HepG2 (cell line): Measurements from ENCODE around the gene ANO3. TPM values are rescaled to one million over a fixed set of nuclear protein-coding genes. Genes with fewer than 3 reads are reported as not detected.

ENCODE experiments used
- ATAC-seq: fragments of 200-7000 bp; cut with Tn5 transposase; 3 replicates; pipeline ENCODE4 v1.9.1; 2020; ENCODE audit warnings: mild to moderate bottlenecking, moderate library complexity
- BruUV-seq: library from RNA; stranded (reverse); fragments of 400-500 nt; replicated peaks from 2 replicates; lab custom pipeline; 2021; lab: Mats Ljungman, UMichigan
- CTCF ChIA-PET: fragments of 300-600 bp; formaldehyde crosslinking; extraction: SDS; loops from one replicate; lab custom pipeline; 2021; ENCODE audit warnings: low total read pairs, inconsistent platforms, low intra/inter-chr PET ratio; lab: Yijun Ruan, JAX
- POLR2A ChIA-PET: fragments of 350-600 bp; sonication (Branson Sonifier 250); formaldehyde crosslinking; loops from one replicate; lab custom pipeline; 2020; ENCODE audit warnings: antibody characterized with exemption, inconsistent platforms; lab: Yijun Ruan, JAX
- DNase-seq: peaks from one replicate; pipeline ENCODE4 v3.0.0-alpha.2; 2015; ENCODE audit warnings: low spot score
- FAIRE-seq: peaks from 3 replicates; lab custom pipeline; 2011; peaks lifted over from hg19 to GRCh38; lab: Jason Lieb, UNC
- H2AFZ ChIP-seq: one replicate; pipeline ENCODE4 v1.6.1; 2011; ENCODE audit warnings: low read length, inconsistent platforms
- H3K27ac ChIP-seq: fragments of 300-600 bp; 3 replicates; pipeline ENCODE4 v1.8.0; 2011; ENCODE audit warnings: mixed run types, mild to moderate bottlenecking, mixed read lengths, low read length, inconsistent platforms; ENCODE audit not compliant: insufficient read depth; ENCODE audit errors: extremely low read length
- H3K27me3 ChIP-seq, 2 experiments: fragments of 200-600 bp in 1 of 2; 2 replicates in 1 of 2; 3 replicates in 1 of 2; pipeline versions ENCODE4 v1.6.0 to v1.8.0; 2011; ENCODE audit warnings: low read length in 2 of 2, mild to moderate bottlenecking in 2 of 2, moderate library complexity in 2 of 2, inconsistent platforms in 1 of 2; ENCODE audit not compliant: insufficient read depth in 2 of 2, control insufficient read depth in 1 of 2
- H3K36me3 ChIP-seq, 2 experiments: fragments of 200-600 bp in 1 of 2; replicated peaks in 1 of 2; 2 replicates in 1 of 2; 3 replicates in 1 of 2; pipeline versions ENCODE4 v1.5.1 to v1.8.0; 2011; ENCODE audit warnings: low read length in 2 of 2, inconsistent platforms in 1 of 2; ENCODE audit not compliant: insufficient read depth in 2 of 2, control insufficient read depth in 1 of 2
- H3K4me1 ChIP-seq: 2 replicates; pipeline ENCODE4 v1.5.1; 2012; ENCODE audit warnings: low read length, inconsistent platforms; ENCODE audit not compliant: insufficient read depth
- H3K4me2 ChIP-seq: 2 replicates; pipeline ENCODE4 v1.6.0; 2011; ENCODE audit warnings: low read depth, low read length, inconsistent platforms
- H3K4me3 ChIP-seq, 3 experiments: fragments of 200-600 bp in 1 of 3; sonication (generic), shearing (Covaris generic) in 1 of 3; replicated peaks in 1 of 3; 2 replicates each; pipeline ENCODE4 v1.5.1; 2011 to 2016; ENCODE audit warnings: low read length in 3 of 3, inconsistent platforms in 2 of 3, low read depth in 2 of 3, mild to moderate bottlenecking in 2 of 3, control low read depth in 1 of 3, mixed read lengths in 1 of 3; ENCODE audit not compliant: insufficient read depth in 1 of 3
- H3K79me2 ChIP-seq: one replicate; pipeline ENCODE4 v1.6.1; 2011; ENCODE audit warnings: low read length, inconsistent platforms; ENCODE audit not compliant: insufficient read depth
- H3K9ac ChIP-seq: 2 replicates; pipeline ENCODE4 v1.6.0; 2011; ENCODE audit warnings: mild to moderate bottlenecking, low read depth, low read length, inconsistent platforms; ENCODE audit not compliant: insufficient read depth
- H3K9me3 ChIP-seq: 2 replicates; pipeline ENCODE4 v1.5.1; 2012; ENCODE audit warnings: mild to moderate bottlenecking, low read length
- H4K20me1 ChIP-seq: 2 replicates; pipeline ENCODE4 v1.6.0; 2011; ENCODE audit warnings: inconsistent platforms, mild to moderate bottlenecking, low read length, moderate library complexity; ENCODE audit not compliant: insufficient read depth
- ARHGAP35 ChIP-seq: sonication (generic); formaldehyde crosslinking; IDR thresholded peaks from 2 replicates; pipeline ENCODE4 v1.9.0; 2022; ENCODE audit warnings: mild to moderate bottlenecking, inconsistent platforms, moderate library complexity, missing genetic modification reagents, borderline replicate concordance
- CEBPB ChIP-seq: IDR thresholded peaks from 2 replicates; pipeline ENCODE4 v1.6.1; 2011; ENCODE audit warnings: low read depth, low read length, improper control_type of control experiment, borderline replicate concordance
- CENPT ChIP-seq: sonication (generic); formaldehyde crosslinking; IDR thresholded peaks from 2 replicates; pipeline ENCODE4 v1.8.0; 2022; ENCODE audit warnings: low read depth, mild to moderate bottlenecking, moderate library complexity, missing genetic modification reagents
- GRHL1 ChIP-seq: sonication (generic); formaldehyde crosslinking; conservative IDR thresholded peaks from 2 replicates; pipeline ENCODE4 v1.8.0; 2022; ENCODE audit warnings: missing genetic modification reagents
- HNRNPLL ChIP-seq: fragments of 200-400 bp; formaldehyde crosslinking; IDR thresholded peaks from 2 replicates; pipeline ENCODE4 v1.6.1; 2017; ENCODE audit warnings: mild to moderate bottlenecking, low read depth, low read length; ENCODE audit not compliant: poor library complexity, severe bottlenecking
- MEIS1 ChIP-seq: sonication (generic); formaldehyde crosslinking; IDR thresholded peaks from 2 replicates; pipeline ENCODE4 v1.9.0; 2021; ENCODE audit warnings: mild to moderate bottlenecking, missing genetic modification reagents, moderate library complexity, borderline replicate concordance
- PTBP1 ChIP-seq: fragments of 200-400 bp; formaldehyde crosslinking; IDR thresholded peaks from 2 replicates; pipeline ENCODE4 v1.6.1; 2018; ENCODE audit warnings: low read length, low read depth; ENCODE audit not compliant: poor library complexity, severe bottlenecking
- SIX4 ChIP-seq: sonication (generic); formaldehyde crosslinking; IDR thresholded peaks from 2 replicates; pipeline ENCODE4 v1.4.0; 2020; ENCODE audit warnings: missing genetic modification reagents
- ZNF446 ChIP-seq: sonication (generic); formaldehyde crosslinking; IDR thresholded peaks from 2 replicates; pipeline ENCODE4 v1.5.0; 2020; ENCODE audit warnings: mild to moderate bottlenecking, missing genetic modification reagents
- ZNF616 ChIP-seq: sonication (generic); formaldehyde crosslinking; IDR thresholded peaks from 2 replicates; pipeline ENCODE4 v1.5.0; 2020; ENCODE audit warnings: low read depth, mild to moderate bottlenecking, missing genetic modification reagents
- ZSCAN29 ChIP-seq: sonication (generic); formaldehyde crosslinking; conservative IDR thresholded peaks from 2 replicates; pipeline ENCODE4 v1.4.0; 2020; ENCODE audit warnings: mild to moderate bottlenecking, missing genetic modification reagents
- WGBS: methylation state at CpG from one replicate; pipeline ENCODE4 v1.1.6; 2017; ENCODE audit warnings: low lambda C conversion rate; 5-methylcytosine and 5-hydroxymethylcytosine counted together
- in situ Hi-C: cut with HindIII; loops from 2 replicates; pipeline ENCODE4 v1.10.0; 2017; ENCODE audit warnings: low pct_unique_long_range_greater_than_20kb; ENCODE audit not compliant: extremely low pct_ligation_motif_present
- intact Hi-C: fragments of 100-400 bp; cut with micrococcal nuclease; formaldehyde crosslinking; loops from one replicate; pipeline ENCODE4 v1.10.0; 2022; ENCODE audit not compliant: unreplicated experiment
- polyA plus RNA-seq, 8 experiments: library from polyadenylated mRNA; depleted of rRNA in 3 of 8; stranded (reverse) in 7 of 8; unstranded in 1 of 8; fragments of >200 nt; fragmentation: Illumina TruSeq in 4 of 8; extraction: Trizol in 4 of 8; gene quantifications; 2 replicates each; pipeline versions ENCODE4 v1.2.1 to v1.2.3, GENCODE V29; 2011 to 2016; ENCODE audit warnings: low read depth in 4 of 8, missing spikeins in 1 of 8, mixed read lengths in 1 of 8; ENCODE audit not compliant: insufficient read depth in 1 of 8
- total RNA-seq, 5 experiments: library from RNA; depleted of rRNA; stranded (reverse); fragments of >200 nt; fragmentation: Illumina TruSeq; extraction: Trizol; gene quantifications; 2 replicates each; pipeline ENCODE4 v1.2.3, GENCODE V29; 2016; ENCODE audit warnings: low read depth in 1 of 5

Gene ANO3
- total and polyA plus RNA-seq, 2 of the 13 experiments (the other 11 are each of a cell fraction or from before 2014, with no cell fraction given) = 0.17 to 0.44 TPM

- no peaks in the 10 kb centered on the region for H3K9me3 ChIP-seq
- H3K27me3 ChIP-seq = no peaks in the 10 kb centered on the region
- no peak overlapping the region for H3K4me2 ChIP-seq
- no peak overlapping the region for H3K27ac ChIP-seq
- ChIA-PET CTCF (no interaction called here), POLR2A (no interaction called here)
- intact Hi-C loops (no loop called here), in situ Hi-C loops (no loop called here)
- H3K79me2 ChIP-seq = no peaks in the 10 kb centered on the region
- 2% methylated on average over 1 of the region's 1 CpG for WGBS
- TF ChIP-seq CEBPB = no peak
- no peak for TF ChIP-seq ZNF616
- no peak for TF ChIP-seq ARHGAP35
- no peak for TF ChIP-seq ZNF446 (CRISPR knock-in tag)
- no peak for TF ChIP-seq PTBP1
- TF ChIP-seq CENPT (CRISPR knock-in tag) = no peak
- no peak for TF ChIP-seq MEIS1 (CRISPR knock-in tag)
- TF ChIP-seq HNRNPLL = no peak
- TF ChIP-seq SIX4 (CRISPR knock-in tag) = no peak
- no peak for TF ChIP-seq GRHL1 (CRISPR knock-in tag)
- TF ChIP-seq ZSCAN29 (CRISPR knock-in tag) = no peak
- no peak for FAIRE-seq
- no peak for ATAC-seq
- no TSS peak for BruUV-seq
- H3K9ac ChIP-seq = no peak overlapping the region
- no peak overlapping the region for H3K4me3 ChIP-seq
- H2AFZ ChIP-seq = no peak overlapping the region
- no peak for DNase-seq
- no peaks in the 10 kb centered on the region for H3K36me3 ChIP-seq
- no peaks in the 10 kb centered on the region for H3K4me1 ChIP-seq
- H4K20me1 ChIP-seq = no peaks in the 10 kb centered on the region
Observed at GRCh38 chr11:26620282-26621045, 288.5 kb downstream of the ANO3 start.
